GM18502 (cell line): Measurements from ENCODE around the gene EXD3.
A peak's percentile ranks its signal among the peaks of the same experiment; 100 is the strongest.
"Not testable (repeated sequence)": the region's sequence is repeated elsewhere in the genome, so short reads cannot be mapped to it uniquely, and the experiment has no call there.

Experiments
- ATAC-seq: cut with Tn5 transposase; IDR thresholded peaks from one replicate; pipeline ENCODE4 v1.9.1; 2021; ENCODE audit warnings: mild to moderate bottlenecking; ENCODE audit not compliant: unreplicated experiment, poor library complexity

EXD3 gene

DNA sequence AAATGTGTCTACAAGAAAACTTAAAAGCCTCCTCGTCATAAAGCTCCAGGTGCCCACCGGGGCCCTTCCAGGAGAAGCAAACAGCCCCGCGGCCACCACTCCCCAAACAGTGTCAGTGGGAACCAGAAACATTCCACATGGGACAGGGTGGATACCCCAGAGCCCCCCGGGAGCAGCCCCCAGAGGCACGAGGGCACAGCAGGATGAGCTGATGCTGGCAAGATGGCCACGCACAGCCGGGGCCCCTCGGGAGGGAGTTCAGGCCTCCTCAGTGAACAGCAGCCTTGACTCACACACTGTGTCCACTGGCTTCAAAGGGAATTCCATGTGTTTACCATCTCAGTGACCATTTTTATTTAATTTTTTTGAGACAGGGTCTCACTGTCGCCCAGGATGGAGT, 10.5 kb downstream of the EXD3 start:
- no peak for ATAC-seq

DNA sequence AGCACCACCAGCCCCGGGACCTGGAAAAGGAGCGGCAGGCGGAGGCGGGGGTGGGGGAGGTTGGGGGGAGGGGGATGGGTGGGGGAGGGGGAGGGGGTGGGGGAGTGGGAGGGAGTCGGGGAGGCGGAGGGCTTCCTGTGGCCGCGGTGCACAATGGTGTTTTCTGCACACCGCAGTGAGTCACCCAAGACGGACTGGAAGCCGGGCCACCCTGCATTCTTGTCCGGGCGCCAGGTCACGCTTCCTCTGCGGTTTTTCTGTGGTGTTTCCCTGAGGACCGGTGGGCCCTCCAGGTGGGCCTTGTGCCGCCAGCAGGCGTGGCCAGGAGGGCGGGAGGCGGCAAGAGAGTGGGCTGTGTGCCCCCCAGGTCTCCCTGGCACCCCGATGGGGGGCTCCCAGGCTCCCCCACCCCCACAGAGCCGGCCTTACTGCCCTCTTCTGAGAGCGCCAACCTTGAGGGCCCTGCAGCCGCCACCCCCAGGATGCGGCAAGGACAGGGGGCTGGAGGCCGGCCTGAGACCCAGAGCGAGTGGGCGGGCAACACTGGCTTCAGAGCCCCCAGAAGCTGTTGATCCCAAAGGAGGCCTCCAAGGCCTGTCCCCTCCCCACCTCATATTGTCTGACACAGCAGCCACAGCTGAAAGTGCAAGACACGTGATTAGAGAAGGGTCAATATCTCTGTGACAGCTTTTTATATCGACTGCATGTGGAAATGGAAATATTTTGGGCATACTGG, 11.1 kb downstream of the EXD3 start:
- no peak for ATAC-seq

DNA sequence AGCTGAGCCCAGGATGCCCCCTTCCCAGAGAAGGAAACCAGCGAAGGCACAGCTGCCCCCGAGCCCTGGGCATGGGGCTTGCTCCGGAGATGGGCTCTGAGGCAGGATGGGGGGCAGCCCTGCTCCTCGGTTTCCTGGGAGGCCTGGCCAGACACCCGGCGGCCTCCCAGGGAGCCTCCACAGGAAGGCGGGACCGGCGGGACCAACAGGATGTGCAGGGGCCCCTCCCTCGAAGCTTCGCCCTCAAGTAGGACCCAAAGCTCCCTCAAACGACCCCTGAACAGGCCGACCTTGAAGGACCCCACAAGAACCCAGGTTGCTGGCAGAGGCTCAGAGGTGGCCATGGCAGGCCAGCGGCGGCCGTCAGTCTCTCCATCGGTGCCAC, 11.7 kb downstream of the EXD3 start:
- no peak for ATAC-seq

DNA sequence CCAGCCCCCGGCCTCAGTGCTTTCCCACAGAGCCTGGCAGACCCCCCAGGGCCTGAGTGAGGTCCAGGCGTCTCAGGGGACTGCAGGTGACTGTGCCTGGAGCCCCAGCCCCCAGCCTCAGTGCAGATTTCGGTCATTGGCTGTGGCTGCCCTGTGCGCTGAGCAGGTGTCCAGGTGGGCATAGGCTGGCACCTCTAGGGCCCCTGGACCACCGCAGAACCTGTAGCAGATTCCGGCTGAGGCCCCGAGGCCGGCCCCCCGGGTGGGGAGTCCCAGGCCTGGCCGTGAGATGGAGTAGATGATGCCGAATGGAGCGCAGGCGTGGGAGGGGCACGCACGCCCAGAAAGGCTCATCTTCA, 12.1 kb downstream of the EXD3 start:
- ATAC-seq, result no peak

- not testable (repeated sequence) for ATAC-seq
These were observed 12.6 kb downstream of the EXD3 start for GRCh38 chr9:137410236-137410890.

DNA sequence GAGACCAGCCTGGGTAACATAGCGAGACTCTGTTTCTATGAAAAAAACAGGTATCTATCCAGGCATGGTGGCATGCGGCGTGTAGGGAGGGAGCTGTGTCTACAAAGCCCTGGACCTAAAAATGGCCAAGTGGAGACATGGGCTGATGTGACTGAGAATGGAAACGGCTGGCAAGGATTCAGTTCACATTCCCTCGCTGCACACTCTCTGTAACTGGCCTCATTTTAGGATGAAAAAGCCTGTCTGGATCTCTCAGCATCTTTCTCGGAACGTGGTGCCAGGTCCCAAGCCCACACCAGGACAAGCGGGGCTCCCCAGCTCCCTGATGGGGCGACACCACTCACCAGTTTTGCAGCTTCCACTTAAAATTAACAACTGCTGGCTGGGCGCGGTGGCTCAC, 13.4 kb downstream of the EXD3 start:
- no peak for ATAC-seq

DNA sequence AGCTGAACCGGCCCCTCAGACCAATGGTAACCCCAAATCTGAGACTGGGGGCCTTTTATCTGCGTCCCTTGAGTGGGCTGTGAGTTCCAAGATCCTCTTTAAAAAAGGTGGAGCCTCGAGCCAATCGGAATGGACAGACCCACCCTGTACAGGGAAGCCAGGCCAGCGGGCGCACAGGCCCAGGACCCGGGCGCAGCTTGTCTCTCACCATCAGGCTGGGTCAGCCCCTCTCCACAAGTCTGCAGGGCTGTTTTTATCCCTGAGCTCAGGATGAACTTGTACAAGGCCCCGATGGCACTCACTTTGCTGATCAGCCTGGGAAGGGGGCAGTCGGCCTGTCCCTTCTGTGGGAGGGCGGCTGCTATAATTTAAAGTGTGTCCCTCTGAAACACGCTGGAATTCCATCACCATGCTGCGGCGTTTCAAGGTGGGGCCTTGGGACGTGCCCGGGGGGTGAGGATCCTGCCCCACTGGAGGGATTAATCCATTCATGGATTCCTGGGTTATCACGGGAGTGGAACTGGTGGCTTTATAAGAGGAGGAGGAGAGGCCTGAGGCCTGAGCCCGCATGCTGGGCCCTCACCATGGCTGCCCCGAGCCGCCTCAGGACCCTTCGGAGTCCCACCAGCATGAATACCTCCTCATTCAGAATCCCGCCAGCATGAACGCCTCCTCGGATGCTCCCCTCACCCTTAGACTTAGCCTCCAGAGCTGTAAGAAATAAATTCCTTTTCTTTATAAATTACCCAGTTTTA, 14.1 kb downstream of the EXD3 start:
- no peak for ATAC-seq

GRCh38 chr9:137407590-137408300, 15.2 kb downstream of the EXD3 start:
- no peak for ATAC-seq

GRCh38 chr9:137406876-137407589, 15.9 kb downstream of the EXD3 start:
- ATAC-seq, result peak; percentile 55

DNA sequence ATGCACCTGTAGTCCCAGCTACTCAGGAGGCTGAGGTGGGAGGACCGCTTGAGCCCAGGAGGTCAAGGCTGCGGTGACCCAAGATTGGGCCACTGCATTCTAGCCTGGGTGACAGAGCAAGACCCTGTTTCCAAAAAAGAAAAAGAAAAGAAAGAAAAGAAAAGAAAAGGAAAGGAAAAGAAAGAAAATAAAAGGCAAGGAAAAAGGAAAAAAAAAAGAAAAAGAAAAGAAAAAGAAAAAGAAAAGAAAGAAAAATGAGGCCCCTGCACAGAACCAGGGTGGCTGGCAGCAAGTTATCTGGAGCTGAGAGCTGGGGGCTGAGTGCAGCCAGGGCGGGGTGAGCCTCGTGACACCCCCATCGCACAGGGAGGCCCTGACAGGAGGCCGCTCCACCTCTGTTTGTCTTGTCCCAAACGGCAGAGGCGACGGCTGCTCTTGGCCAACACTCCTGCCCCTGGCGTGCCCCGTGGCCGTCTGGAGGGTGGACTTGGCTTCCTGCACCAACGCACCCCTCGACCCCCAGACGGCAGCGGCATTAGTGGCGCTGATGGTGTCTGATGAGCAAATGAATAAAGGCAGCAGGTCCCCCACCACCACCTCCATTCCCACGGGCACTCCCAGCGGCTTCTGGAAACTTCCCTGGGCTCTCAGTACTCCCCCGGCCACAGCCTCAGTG, 16.7 kb downstream of the EXD3 start:
- ATAC-seq, result no peak

DNA sequence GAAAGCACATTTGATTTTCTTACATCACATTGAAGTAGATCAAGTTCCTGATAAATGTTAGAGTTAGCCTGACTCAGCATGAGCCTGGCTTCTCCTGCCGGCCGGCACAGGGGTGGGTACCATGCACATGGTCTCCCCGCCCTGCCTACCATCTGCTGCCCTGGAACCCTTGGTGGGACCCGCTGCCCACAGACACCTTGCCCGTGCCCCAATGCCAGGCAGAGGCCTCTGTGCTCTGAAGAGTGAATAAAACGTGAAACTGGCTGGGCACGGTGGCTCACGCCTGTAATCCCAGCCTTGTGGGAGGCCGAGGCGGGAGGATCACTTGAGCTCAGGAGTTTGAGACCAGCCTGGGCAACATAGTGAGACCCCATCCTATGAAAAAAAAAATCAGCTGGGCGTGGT, 17.3 kb downstream of the EXD3 start:
- no peak for ATAC-seq

DNA sequence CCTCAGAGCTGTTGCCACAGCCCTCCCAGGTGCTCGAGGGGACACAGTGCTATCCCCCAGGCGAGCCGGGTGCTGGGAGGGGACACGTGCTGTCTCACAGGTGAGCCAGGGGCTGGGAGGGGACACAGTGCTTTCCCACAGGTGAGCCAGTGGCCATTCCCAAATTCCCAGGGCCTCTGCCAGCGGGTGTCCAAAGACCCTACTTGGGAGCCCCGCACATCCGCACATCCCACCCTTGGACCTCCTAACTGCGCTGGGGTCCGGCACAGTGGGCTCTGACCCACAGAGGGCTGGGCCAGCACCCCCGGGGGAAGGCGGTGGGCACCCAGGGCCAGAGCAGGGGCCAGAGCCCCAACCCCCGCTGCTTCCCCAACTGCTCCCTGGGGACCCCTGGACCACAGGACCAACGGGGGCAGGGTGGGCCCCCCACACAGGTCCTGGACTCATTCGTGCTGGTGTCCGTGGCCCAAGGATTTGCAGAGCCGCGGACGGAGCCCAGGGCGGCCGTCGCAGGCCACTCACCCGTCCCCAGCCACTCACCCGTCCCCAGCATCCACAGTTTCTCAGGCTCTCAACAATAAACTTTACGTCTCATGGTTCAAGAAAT, 17.9 kb downstream of the EXD3 start:
- ATAC-seq, result no peak

GRCh38 chr9:137403269-137403668, 19.7 kb downstream of the EXD3 start:
- ATAC-seq, result no peak

DNA sequence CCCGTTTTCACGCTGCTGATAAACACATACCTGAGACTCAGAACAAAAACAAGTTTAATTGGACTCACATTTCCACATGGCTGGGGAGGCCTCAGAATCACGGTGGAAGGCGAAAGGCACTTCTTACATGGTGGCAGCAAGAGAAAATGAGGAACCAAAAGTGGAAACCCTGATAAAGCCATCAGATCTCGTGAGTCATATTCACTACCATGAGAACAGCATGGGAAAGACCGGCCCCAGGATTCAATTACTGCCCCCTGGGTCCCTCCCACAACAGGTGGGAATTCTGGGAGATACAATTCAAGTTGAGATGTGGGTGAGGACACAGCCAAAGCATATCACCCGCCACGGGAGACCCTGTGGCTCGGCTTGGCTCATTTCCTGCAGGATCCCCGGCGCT, 20.2 kb downstream of the EXD3 start:
- no peak for ATAC-seq

- ATAC-seq, result no peak
These were observed 24.1 kb downstream of the EXD3 start for GRCh38 chr9:137398561-137399468.

DNA sequence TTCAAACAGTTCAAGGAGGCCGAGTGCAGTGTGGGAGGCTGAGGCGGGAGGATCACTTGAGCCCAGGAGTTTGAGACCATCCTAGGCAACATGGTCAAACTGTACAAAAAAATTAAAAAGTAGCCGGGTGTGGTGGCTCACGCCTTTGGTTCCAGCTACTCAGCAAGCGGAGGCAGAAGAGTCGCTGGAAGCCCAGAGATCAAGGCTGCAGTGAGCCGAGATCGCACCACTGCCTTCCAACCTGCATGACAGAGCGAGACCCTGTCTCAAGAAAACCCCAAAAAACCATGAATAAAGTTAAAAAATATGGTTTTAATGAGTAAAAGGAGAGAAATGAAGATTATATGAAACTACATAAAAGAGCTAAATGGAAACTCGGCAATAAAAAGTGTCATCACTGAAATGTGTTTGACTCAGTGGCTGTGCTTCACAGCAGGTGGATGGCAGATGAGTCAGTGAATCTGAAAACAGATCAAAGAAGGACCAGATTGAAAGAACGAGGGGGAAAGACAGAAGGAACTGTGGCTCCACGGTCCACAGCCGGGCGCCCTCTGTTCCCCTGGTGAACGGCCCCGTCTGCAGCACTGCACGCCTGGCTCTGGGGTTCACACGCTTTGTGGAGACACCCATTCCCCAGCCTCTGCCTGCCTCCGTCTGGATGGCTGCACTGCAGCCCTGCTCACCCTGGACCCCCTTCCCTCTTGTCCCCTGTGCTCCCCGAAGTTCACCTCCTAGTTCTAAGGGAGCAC, 25.1 kb downstream of the EXD3 start:
- no peak for ATAC-seq

DNA sequence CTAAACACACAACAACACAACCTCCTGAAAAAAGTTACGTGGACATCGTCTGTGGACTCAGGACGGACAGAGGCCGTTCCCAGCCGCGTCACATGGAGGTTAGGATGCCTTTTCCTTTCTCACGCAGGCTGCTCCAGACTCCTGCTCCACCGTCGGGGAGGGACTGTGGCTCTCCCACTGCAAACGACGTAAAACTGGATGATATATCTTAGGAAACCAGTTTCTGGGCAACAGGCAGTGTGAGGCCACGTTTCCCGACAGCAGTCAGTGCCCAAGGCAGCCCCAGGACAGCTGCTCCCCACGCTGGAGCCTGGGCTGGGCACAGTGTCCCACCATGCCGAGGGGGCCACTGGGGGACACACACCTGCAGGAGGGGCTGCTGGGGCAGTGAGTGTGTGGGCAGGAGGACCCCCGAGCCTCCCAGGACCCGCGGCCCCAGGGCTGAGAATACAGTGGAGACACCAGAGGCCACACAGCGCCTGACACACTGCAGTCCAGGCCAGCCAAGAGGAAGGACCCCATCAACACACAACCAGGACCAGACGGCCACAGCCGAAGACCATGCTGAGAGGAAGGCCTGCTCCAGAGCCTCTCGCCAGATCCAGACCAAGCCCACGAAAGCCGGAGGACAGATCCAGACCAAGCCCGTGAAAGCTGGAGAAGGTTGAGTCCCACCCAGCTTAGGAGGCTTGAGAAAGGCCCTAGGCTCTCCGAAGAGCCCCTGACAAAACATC, 26.2 kb downstream of the EXD3 start:
- no peak for ATAC-seq
